ENCODE results near the gene MTMR3.
A peak's percentile ranks its signal among the peaks of the same experiment; 100 is the strongest.
"Not testable (repeated sequence)": the region's sequence is repeated elsewhere in the genome, so short reads cannot be mapped to it uniquely, and the experiment has no call there.

Gene MTMR3

DNA sequence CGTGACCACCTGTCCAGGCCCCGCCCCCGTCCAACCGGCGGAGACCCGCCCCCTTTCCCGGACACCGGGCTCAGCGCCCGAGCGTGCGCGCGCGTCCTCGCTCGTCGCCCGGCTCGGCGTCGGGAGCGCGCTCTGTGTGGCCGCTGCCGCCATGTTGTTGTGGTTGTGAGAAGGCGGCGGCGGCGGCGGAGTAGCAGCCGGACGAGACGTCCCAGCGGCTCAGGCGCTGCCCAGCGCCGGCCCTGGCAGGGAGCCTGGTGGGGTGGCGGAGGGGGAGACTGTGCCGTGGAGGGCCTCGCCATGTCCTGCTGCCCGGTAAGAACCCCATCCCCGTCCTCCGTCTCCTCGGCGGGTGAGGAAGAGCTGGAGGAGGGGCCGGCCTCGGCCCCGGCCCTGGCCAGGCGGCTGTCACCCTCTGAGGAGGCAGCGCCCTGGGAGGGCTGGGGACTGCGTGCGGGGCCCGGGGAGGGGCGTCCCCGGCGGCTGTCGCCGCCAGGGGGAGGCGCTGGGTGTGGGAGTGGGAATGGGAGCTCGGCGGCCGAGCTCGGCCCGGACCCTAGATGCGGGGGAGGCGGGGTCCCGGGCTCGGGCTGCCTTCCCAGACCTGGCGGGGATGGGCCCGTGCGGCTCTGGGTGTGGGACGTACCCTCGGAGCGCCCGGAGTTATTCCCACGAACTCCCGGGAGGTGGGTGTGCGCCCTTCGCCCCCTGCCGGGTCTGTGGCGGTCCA is at the start of gene MTMR3:
Gene MTMR3 (plus strand): TSS at position 130 of the 730 bp plus-strand sequence. CDS start 87,886 bp downstream, outside the sequence.
- no peak for DNase-seq

DNA sequence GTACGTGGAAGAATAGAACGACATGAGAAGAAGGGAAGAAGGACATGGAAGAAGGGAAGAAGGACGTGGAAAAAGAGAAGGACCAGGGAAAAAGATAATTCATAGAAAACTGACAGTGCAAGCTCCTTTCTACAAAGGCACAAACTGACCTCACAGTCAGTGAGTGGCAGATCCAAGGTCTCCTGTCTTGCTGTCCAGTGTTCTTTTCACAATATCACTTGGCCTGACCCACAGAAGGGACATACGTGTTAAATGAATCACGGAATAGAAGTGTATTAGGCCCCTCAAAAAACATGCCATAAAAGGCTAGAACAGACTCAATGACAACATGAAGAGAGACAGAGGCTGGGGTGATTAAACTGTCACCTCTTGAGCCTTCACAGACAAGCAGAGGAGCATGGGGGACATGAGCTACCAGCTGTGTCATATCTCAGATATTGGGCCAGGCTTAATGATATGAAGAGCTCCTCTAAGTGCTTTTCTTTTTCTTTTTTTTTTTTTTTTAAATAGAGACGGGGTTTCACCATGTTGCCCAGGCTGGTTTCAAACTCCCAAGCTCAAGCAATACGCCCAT is 49.5 kb upstream of the MTMR3 start:
- DNase-seq: no peak

DNA sequence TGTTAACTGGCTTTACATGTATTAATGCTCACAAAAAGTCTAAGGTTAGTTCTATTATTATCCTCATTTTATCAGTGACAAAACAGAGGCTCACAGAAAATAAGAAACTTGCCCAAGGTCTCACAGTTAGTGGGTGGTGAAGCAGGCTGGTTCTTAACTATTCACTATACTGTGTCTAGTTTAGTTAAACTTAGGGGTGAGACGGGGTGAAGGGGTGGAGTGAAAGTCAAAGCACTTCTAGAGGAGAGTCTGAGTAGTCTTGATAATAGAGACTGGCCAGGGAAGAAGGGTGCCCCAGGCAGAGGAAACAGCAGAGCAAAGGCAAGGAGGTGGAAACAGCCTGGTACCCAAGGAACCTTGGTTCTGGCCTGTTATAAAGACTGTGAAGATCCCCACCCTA is 48.9 kb upstream of the MTMR3 start:
- no peak for DNase-seq

DNA sequence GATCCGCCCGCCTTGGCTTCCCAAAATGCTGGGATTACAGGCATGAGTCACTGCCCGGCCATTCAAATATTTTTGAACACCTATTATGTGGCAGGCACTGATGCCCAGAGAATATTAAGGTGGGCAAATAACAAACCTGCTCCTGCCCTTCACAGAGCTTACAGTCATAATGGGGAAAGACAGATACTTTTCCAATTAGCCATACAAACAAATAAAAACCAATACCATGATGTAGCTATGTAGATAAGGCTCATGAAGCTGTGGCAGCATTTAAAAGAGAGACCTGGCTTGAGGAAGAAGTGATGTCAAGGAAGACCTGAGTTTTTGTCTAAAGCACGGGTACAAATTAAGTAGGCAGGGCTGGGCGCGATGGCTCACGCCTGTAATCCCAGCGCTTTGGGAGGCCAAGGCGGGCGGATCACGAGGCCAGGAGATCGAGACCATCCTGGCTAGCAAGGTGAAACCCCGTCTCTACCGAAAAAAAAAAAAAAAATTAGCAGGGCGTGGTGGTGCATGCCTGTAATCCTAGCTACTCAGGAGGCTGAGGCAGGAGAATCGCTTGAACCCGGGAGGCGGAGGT is 46.1 kb upstream of the MTMR3 start:
- not testable (repeated sequence) for DNase-seq

DNA sequence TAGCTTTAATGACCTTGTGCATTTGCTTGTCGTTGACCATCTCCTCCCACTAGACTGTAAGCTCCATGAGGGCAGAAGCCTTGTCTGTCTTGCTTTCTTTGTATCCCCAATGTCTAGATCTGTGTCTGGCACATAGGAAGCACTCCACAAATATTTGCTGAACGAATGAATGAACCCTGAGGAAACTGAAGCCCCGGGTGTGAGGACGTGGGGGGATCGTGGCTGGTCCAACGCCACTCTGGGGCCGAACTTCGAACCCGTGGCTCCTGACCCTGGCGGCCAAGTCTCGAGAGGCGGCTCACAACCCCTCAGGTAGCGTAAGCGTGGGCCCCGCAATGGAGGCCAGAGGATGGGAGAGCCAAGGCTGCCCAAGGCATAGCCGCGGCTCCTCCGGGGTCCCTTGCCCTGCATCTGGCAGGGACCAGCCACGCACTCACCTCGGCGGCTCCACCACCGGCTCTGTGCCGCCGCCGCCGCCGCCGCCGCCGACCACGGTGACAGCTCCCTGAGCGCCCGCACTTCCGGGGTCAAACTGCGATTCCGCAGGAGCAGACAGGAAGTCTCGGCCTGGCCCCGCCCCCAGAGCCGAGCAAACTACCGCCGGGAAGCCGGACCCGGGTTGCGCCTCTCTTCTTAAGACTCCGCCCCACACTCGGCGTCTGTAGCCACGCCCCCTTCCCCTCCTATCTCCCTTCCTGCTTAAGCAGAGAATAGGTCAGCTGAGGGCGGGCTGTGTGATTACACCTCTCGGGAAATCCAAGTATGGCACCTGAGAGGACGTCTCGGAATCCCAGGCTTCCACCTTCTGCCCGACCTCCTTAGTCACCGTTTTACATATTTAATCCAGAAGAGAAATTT is 45.0 kb upstream of the MTMR3 start, which contains the start of gene ASCC2:
Gene ASCC2 (minus strand): TSS at position 534 of the 858 bp plus-strand sequence. CDS start 5,949 bp downstream, outside the sequence.
- DNase-seq: peak; percentile 89

DNA sequence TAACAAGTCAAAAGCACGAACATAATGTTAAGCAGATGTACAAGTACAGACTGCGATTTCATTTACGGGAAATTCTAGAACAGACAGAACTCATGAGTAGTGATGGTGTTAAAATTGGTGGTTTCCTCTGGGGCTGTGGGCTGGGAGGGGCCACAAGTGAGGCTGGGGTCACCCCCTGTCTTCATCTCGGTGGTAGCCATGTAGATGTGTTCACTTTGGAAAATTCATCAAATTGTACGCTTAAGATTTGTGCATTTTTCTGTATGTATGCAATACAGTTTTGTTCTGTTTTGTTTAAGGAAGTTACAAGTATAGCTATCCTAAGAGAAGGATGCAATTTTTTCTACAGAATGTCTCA is 44.4 kb upstream of the MTMR3 start:
- DNase-seq: no peak

DNA sequence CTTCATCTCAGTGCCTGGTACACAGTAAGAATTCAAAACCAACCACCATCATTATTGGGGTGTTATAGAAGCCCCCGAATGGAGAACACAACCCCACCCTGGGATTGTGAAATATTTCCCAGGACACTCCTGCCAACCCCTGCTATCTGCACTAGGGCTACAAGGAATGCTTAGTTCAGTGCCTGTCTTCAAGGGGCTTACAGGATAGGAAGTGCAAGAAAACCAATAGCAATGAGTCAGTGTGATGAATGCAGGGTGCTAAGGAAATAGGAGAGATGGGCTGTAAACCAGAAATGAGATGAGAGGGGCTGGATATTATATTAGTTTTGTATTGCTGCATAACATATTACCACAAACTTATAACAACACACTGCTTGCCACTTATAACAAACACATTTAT is 43.9 kb upstream of the MTMR3 start:
- no peak for DNase-seq

DNA sequence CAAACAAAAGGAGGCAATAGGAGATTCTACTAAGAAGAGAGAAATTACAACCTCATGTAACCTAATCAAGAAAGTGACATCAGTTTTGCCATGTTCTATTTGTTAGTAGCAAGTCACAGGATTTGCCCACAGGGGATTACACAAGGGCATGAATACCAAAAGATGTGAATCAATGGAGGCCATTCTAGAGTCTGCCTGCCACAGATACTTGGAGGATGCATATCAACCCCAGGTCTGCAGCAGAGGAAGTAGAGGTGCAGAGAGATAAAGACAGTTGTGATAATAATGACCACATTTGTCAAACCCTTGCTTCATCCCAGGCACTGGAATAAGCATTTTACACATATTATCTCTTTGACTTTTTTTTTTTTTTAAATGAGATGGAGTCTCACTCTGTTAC is 42.5 kb upstream of the MTMR3 start:
- DNase-seq: no peak

DNA sequence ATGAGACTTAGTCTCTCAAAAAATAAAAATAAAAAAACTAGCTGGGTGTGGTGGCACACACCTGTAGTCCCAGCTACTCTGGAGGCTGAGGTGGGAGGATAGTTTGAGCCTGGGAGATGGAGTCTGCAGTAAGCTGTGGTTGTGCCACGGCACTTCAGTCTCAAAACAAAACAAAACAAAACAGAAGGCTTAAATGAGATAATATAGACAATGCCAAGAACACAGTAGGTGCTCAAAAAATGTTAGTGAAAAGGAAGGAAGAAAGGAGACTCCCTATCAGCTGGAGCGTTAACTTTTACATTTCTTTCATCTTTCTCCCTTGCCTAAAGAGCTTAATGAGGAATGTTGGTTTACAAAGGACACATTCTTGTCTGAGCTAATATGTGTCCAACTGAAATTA is 40.8 kb upstream of the MTMR3 start:
- no peak for DNase-seq

DNA sequence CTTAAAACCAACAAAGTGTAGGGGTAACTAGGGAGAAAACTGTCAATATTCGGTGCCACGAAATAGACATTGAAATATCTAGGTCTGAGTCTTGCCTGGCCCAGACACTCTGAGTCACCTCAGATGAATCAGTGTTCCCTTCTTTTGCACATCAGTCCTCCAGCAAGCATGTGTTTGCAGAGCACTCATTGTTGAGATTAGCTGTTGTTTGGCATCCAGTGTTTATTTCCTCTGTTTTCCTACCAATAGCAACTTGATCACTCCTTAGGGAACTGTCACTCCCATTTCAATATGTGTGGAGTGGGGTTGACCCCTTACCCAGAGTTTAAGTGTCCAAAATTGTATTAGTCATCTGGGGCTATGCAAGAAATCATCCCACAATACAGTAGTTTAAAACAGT is 40.2 kb upstream of the MTMR3 start:
- DNase-seq: no peak

DNA sequence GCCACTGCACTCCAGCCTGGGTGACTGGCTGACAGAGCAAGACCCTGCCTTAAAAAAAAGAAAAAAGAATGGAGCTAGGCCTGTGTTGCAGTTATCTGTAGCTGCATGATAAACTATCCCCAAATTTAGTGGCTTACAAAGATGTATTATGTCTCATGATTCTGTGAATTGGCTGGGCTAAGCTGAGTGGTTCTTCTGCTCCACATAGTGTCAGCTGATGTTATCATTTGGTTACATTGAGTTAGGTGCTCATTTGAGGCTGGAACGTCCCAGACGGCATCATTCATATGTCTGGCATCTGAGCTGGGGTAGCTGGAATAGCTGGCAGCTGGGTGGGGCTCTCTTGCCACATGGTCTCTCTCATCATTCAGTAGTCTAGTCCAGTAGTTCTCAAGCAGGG is 36.7 kb upstream of the MTMR3 start:
- no peak for DNase-seq

DNA sequence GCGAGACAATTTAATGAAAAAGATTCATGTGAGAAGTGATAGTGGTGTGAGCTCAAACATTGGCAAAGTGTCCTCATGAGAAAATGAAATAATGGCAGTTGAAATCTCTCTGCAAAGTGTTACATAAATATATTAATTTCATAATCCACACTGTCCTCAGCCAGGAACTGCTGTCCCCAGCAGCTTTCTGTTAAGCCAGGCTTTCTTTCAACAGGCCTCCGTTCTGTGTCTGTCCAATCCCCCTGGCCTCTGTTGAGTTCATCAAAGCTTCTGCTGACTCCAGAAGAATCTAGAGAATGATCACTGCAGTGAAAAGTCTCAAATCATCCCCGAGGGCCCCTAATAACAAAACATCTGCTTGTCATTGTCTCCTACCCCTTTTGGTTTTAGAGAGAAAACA is 34.9 kb upstream of the MTMR3 start:
- DNase-seq: no peak

DNA sequence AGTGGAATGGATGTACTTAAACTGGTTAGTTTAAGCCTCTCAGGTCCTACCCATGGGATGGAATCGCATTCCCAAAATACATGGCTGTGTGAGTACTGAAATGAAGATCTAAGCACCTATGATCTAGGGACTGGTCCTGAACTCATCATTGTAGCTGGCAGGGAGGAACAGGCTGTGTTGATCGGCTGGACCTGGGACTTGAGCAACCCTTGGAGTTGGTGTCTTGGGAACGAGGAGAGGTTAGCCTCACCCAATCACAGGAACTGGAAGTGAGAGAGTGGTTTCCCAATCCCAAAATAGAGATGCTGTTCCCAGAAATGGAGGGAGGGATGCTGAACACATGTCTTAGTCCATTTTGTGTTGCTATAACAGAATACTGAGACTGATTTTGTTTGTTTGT is 28.5 kb upstream of the MTMR3 start:
- DNase-seq: no peak

DNA sequence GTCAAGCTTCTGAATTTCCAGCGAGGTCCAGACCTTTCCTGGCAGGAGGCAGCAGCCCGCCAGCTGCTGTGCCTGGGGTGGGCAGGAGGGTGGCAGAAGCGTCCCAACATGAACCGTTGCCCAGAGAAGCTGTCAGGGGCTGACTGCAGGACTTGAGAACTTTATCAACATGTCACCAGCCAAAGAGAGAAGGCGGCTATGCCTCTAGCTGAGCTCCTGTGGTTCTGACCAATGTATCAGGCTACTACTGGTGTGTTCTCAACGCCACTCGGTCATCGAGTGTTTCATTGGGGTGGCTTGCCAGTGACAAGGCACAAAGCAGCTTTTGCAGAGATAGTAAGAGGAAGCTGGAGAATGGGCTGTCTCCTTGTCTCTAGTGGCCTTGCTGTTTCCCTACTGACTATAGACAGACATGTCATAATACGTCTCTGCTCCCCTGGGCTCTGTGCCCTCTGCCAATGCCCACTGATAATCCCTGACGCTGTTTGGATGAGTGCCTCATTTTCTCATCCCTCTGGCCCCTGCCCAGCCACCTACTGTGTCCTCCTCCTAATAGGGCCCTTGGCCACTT is 27.3 kb upstream of the MTMR3 start:
- no peak for DNase-seq

DNA sequence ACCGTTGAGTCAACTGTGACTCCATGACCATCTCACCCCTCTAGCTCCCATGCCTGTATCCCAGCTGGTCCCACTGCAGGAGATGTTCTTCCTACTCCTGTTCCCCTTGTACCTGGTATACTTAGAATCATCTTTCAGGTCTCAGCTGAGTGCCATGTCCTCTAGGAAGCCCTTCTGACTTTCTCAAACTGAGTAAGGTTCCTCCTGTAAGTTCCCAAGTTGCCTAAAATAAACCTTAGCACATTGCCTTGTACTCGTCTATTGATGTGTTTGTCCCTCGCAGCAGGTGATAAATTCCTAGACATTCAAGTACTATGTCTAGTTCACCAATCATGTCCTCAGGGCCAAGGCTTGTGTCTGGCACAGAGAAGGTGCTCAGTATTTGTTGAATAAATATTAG is 26.5 kb upstream of the MTMR3 start:
- DNase-seq: no peak

DNA sequence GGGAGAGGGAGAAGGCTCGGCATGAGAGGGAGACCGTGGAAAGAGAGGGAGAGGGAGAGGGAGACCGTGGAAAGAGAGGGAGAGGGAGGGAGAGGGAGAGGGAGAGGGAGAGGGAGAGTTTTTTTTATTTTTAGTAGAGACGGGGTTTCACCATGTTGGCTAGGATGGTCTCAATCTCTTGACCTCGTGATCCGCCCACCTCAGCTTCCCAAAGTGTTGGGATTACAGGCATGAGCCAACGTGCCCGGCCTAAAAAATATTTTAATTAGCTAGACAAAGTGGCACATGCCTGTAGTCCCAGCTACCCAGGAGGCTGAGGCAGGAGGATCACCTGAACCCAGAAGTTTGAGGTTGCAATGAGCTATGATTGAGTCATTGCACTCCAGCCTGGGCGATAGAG is 23.9 kb upstream of the MTMR3 start:
- not testable (repeated sequence) for DNase-seq

DNA sequence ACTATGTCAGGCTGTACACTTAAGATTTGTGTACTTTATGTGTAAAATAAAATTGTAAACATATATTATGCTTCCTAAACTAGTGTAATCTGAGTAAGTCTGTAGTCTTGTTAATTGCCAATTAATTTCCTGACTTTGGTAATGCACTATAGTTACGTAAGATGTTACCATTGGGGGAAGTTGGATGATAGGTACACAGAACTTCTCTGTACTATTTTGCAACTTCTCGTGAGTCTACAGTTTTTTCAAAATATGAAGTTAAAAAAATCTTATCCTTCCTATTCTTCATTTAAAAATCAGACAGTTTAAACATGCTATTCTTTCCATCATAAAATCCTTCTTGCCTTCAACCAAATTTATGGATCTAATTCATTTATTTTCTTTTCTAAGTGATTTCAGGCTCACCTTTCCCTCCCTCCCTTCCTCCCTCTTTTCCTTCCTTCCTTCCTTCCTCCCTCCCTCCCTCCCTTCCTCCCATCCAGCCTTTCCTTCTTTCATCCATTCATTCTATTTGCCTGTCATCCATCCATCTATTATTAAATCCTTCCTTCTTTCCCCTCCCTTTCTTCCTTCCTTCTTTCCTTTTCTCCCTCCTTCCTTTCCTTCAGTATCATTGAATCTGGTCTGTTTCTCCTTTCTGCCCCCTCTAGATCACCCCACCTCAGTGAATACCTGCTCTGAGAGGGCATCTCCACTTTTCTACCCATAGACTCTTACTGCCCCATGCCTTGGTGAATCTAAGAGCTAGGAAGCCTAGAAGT is 22.8 kb upstream of the MTMR3 start:
- DNase-seq: no peak

DNA sequence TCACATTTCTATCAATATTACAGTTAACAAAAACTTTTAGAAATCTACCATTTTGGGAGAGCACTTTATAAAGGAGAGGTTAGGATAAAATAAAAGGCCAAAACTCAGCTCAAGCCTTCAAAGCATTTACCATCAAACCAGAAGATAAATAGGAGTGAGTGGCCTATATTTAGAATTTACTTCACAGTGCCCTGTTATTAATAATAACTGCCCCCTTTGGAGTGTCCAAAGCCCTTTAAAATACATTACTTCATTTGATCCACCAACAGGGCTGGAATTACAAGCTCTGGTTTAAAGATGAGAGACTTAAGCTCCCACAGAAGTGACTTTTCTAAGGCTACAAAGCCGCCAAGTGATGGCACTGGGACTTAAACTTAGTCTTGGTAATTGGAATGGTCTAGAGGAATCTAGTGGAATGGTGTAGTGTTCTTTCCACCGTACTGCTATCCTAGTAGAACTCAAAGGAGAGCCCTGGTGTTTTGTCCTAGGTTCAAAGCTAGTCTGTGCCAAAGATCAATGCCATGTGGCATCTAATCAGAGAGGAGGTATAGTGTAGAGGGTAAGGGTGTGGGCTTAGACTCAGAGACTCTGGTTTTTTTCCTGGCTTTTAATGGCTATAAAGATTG is 21.2 kb upstream of the MTMR3 start:
- no peak for DNase-seq

DNA sequence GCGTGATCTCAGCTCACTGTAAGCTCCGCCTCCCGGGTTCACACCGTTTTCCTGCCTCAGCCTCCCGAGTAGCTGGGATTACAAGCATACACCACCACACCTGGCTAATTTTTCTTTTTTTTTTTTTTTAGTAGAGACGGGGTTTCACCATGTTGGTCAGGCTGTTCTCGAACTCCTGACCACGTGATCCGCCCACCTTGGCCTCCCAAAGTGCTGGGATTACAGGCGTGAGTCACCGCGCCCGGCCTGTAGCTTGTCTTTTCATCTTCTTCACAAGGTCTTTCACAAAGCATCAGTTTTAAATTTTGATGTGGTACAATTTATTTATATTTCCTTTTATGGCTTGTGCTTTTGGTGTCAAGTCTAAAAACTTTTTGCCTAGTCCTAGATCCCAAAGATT is 17.4 kb upstream of the MTMR3 start:
- not testable (repeated sequence) for DNase-seq

DNA sequence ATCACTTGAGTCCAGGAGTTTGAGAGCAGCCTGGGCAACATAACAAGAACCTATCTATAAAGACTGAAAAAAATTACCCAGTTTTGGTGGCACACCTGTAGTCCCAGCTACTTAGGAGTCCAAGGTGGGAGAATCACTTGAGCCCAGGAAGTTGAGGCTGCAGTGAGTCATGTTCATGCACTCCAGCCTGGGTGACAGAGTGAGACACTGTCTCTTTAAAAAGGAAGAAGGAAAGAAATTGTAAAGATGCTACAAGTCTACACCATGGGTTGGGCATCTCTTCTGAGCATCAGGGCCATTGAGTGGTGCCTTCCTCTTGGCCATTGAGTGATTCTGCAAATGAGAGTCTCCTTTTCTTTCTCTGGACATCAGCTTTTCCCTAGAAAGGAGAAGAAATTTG is 15.7 kb upstream of the MTMR3 start:
- DNase-seq: no peak

DNA sequence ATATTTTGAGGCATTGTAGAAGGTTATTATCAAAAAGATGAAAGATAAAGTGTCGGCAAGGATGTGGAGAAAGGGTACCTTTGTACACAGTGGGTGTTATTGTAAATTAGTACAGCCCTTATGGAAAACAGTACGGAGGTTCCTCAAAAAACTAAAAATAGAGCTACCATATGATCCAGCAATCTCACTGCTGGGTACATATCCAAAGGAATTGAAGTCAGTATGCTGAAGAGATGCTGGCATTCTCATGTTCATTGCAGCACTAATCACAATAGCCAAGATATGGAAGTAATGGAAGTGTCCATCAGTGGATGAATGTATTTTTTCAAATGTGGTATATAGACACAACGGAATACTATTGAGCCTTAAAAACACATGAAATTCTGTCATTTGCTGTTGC is 15.1 kb upstream of the MTMR3 start:
- no peak for DNase-seq

DNA sequence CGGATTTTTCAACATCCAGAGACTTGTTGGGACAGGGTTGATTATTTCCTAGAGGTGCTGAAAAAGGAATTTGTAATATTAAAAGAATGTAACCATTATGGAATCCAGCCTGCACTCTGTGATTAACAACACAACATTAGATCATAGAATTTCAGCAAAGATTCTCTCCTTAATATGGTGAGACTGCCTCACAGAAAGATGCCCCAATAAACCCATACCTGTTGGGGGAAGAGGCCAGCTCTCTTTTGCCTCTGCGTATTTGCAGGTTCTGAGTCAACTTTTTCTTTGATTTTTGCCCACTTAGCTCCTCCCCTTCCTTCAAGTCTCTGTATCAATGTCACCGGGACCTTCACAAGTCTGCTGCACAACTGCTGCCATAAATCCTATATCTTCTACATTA is 12.4 kb upstream of the MTMR3 start:
- DNase-seq: no peak

Data from NCI-H1436 treated with DMSO at 0.1 percent for 48 hours (cell line).